Type B pancreatic cell (in vitro differentiated cells): ENCODE results near the gene RTL1. TPM values are rescaled to one million over a fixed set of nuclear protein-coding genes. Genes with fewer than 3 reads are reported as not detected.

Experiments
- DNase-seq: peaks from one replicate; pipeline ENCODE4 v3.0.0; 2021; ENCODE audit warnings: mixed read lengths; ENCODE audit not compliant: unreplicated experiment; ENCODE audit errors: extremely low spot score
- H3K27ac Mint-ChIP-seq: 2 replicates; pipeline ENCODE4 v1.8.0; 2021; ENCODE audit warnings: mild to moderate bottlenecking, mixed read lengths
- H3K27me3 Mint-ChIP-seq: 2 replicates; pipeline ENCODE4 v1.8.0; 2021; ENCODE audit warnings: mixed read lengths
- H3K36me3 Mint-ChIP-seq: 2 replicates; pipeline ENCODE4 v1.8.0; 2021; ENCODE audit warnings: mixed read lengths
- H3K4me1 Mint-ChIP-seq: one replicate; pipeline ENCODE4 v1.8.0; 2021; ENCODE audit warnings: mixed read lengths; ENCODE audit not compliant: unreplicated experiment
- H3K4me3 Mint-ChIP-seq: 2 replicates; pipeline ENCODE4 v1.8.0; 2021; ENCODE audit warnings: mild to moderate bottlenecking, mixed read lengths
- H3K9me3 Mint-ChIP-seq: 2 replicates; pipeline ENCODE4 v1.8.0; 2021; ENCODE audit warnings: mixed read lengths
- CTCF ChIP-seq: fragments of 200-600 bp; sonication (generic); conservative IDR thresholded peaks from 2 replicates; pipeline ENCODE4 v1.5.0; 2021; ENCODE audit warnings: antibody characterized with exemption, mild to moderate bottlenecking
- total RNA-seq: library from RNA; stranded (reverse); gene quantifications from 2 replicates; pipeline ENCODE4 v1.2.1, GENCODE V29; 2021; ENCODE audit warnings: low replicate concordance

The RTL1 gene
- total RNA-seq, 1 donor from 2014 or later = 1.5 TPM

DNA sequence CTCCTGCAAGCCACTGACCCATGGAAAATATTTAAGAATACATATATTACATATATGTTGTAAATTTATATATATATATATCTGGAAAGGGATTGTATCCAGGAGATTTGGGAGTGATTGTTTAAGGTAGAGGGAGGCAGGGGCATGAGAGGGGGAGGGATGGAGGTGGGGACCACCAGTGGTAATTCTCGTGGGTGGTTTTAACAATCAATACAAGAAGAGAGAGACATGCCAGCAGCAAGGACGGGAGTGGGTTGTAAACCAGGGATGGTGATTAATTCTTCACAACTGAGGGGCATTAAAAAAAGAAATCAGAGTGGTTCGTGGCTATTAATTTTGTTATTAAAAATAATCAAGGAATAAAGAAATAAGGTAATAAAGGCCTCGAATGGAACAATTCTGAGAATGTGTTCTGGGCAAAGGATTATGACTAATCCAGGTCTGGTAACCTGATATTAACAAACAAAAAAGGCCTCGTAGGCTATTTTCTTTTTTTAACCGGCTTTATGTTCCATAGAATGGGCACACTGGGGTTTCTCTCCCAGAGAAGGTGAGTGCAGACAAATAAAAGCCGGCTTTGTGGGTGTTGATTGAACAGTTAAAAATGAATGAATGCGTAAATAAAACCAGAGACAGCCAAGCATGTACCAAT, 8.3 kb upstream of the RTL1 start:
- TF ChIP-seq CTCF = no peak
- Mint-ChIP-seq H3K27me3 (peaks cover 17% of the 10 kb centered on the region), H3K36me3 (no peaks in the 10 kb centered on the region), H3K4me3 (no peak overlapping the region), H3K27ac (no peak overlapping the region), H3K9me3 (no peaks in the 10 kb centered on the region), H3K4me1 (no peaks in the 10 kb centered on the region)
- no peak for DNase-seq

GRCh38 chr14:100910888-100911664, 7.6 kb upstream of the RTL1 start:
- peaks cover 24% of the 10 kb centered on the region for H3K27me3 Mint-ChIP-seq
- H3K27ac Mint-ChIP-seq = no peak overlapping the region
- H3K36me3 Mint-ChIP-seq = no peaks in the 10 kb centered on the region

DNA sequence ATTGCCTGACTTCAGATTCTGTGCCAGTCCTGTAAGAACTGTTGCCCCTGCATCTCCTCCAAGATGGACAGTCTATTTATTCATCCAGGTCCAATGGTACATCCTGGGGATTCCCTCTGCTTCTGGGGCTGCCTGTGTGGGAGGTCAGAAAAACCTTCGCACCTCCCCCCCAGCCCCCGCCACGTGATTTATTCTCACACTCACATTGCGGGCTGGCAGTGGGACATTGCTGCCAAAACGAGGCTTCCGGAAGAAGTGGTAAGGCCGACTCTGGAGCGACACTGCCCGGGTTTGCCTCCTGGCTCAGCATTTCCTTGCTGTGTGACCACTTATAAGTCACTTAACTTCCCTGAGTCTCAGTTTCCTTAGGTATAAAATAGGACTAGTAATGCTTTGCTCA, 5.9 kb upstream of the RTL1 start:
- Mint-ChIP-seq H3K4me1 (peaks cover 8% of the 10 kb centered on the region), H3K36me3 (no peaks in the 10 kb centered on the region), H3K27me3 (peaks cover 40% of the 10 kb centered on the region), H3K9me3 (no peaks in the 10 kb centered on the region), H3K4me3 (no peak overlapping the region), H3K27ac (no peak overlapping the region)
- no peak for TF ChIP-seq CTCF
- no peak for DNase-seq

More at GRCh38 chr14:100910888-100911664, 7.6 kb upstream of the RTL1 start:
- no peak for DNase-seq
- no peak overlapping the region for H3K4me3 Mint-ChIP-seq
- no peak for TF ChIP-seq CTCF
- no peaks in the 10 kb centered on the region for H3K9me3 Mint-ChIP-seq
- peaks cover 1% of the 10 kb centered on the region for H3K4me1 Mint-ChIP-seq

GRCh38 chr14:100907240-100907639, 3.7 kb upstream of the RTL1 start:
- Mint-ChIP-seq H3K27ac (no peak overlapping the region), H3K4me1 (peaks cover 20% of the 10 kb centered on the region), H3K9me3 (no peaks in the 10 kb centered on the region), H3K27me3 (peaks cover 62% of the 10 kb centered on the region), H3K36me3 (no peaks in the 10 kb centered on the region), H3K4me3 (no peak overlapping the region)
- TF ChIP-seq CTCF = no peak
- DNase-seq = no peak

- H3K4me1 Mint-ChIP-seq = peaks cover 22% of the 10 kb centered on the region
- no peak for DNase-seq
- H3K36me3 Mint-ChIP-seq = no peaks in the 10 kb centered on the region
- TF ChIP-seq CTCF = peak; percentile 67
- no peaks in the 10 kb centered on the region for H3K9me3 Mint-ChIP-seq
- H3K4me3 Mint-ChIP-seq = no peak overlapping the region
- no peak overlapping the region for H3K27ac Mint-ChIP-seq
- H3K27me3 Mint-ChIP-seq = peaks cover 66% of the 10 kb centered on the region
Measured at GRCh38 chr14:100906420-100906819, 2.9 kb upstream of the RTL1 start.
